SK-N-SH (cell line): Measurements from ENCODE around the gene TMTC2.

Experiments
- CHD2 ChIP-seq: fragments of 150-350 bp; IDR thresholded peaks from 2 replicates; pipeline ENCODE4 v1.6.1; 2018; ENCODE audit warnings: low read length; ENCODE audit not compliant: partially characterized antibody
- EP300 ChIP-seq, 2 experiments: IDR thresholded peaks; 2 replicates each; pipeline versions ENCODE4 v1.4.0 to v1.6.1; 2012; ENCODE audit warnings: borderline replicate concordance in 1 of 2, low read depth in 1 of 2, low read length in 1 of 2
- SMC3 ChIP-seq: IDR thresholded peaks from 2 replicates; pipeline ENCODE4 v1.6.1; 2012; ENCODE audit warnings: low read depth, low read length, improper control_type of control experiment

DNA sequence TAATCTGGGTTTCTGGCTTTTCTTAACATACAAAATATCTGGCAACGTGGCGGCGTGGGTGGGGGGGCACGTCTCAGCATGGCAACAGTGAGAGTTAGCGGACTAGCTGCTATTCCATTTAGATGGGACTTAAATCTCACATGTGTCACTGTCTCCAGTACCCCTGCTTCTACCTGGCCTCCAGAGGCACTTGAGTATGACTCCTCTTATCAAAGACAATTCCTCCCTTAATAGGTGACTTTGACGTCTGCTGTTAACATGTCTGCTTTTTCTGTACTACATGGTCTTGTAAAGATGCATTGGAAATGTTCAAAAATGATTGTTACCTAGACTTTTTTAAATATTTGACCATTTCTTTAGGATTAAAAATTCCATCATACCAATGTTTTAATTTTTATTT lies 456.2 kb downstream of the TMTC2 start:
- TF ChIP-seq SMC3 (no peak), EP300 (IDR thresholded peaks at IDR 0.05; ENCODE audit: borderline replicate concordance in 1 of 2, low read depth in 1 of 2, low read length in 1 of 2) (no peak), CHD2 (no peak)
